Right hindlimb (tissue), 1 donor: ENCODE results near the gene APPL2.
A peak's percentile ranks its signal among the peaks of the same experiment; 100 is the strongest.

Experiments used
- DNase-seq: peaks from one replicate; pipeline ENCODE4 v3.0.0-alpha.2; 2018

Gene APPL2, protein sequence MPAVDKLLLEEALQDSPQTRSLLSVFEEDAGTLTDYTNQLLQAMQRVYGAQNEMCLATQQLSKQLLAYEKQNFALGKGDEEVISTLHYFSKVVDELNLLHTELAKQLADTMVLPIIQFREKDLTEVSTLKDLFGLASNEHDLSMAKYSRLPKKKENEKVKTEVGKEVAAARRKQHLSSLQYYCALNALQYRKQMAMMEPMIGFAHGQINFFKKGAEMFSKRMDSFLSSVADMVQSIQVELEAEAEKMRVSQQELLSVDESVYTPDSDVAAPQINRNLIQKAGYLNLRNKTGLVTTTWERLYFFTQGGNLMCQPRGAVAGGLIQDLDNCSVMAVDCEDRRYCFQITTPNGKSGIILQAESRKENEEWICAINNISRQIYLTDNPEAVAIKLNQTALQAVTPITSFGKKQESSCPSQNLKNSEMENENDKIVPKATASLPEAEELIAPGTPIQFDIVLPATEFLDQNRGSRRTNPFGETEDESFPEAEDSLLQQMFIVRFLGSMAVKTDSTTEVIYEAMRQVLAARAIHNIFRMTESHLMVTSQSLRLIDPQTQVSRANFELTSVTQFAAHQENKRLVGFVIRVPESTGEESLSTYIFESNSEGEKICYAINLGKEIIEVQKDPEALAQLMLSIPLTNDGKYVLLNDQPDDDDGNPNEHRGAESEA

GRCh38 chr12:105235732-105236476 is at the start of gene APPL2:
Gene APPL2 (minus strand): TSS chr12:105236174. CDS start chr12:105236012, 162 bp downstream.
- peak; percentile 94 for DNase-seq

GRCh38 chr12:105285378-105285777 is 49.4 kb upstream of the APPL2 start:
- DNase-seq, result no peak

DNA sequence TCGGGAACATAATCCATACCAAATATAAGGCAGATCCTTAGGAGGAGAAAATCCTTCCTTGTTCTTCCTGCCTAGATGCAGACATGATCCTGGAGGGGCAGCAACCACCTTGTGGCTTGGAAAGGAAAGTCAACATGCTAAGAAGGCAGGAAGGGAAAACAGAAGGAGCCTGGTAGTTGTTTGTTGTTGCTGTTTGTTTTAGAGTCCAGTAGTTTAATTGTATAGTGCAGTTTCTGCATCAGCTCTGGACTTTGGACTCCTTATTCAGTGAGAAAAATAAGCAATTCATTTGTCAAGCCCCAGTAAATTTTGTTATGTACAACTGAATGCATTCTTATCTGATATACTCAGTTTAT is 45.7 kb upstream of the APPL2 start:
- DNase-seq, result no peak

- DNase-seq, result no peak
Observed at GRCh38 chr12:105280966-105281693, 45.2 kb upstream of the APPL2 start.

DNA sequence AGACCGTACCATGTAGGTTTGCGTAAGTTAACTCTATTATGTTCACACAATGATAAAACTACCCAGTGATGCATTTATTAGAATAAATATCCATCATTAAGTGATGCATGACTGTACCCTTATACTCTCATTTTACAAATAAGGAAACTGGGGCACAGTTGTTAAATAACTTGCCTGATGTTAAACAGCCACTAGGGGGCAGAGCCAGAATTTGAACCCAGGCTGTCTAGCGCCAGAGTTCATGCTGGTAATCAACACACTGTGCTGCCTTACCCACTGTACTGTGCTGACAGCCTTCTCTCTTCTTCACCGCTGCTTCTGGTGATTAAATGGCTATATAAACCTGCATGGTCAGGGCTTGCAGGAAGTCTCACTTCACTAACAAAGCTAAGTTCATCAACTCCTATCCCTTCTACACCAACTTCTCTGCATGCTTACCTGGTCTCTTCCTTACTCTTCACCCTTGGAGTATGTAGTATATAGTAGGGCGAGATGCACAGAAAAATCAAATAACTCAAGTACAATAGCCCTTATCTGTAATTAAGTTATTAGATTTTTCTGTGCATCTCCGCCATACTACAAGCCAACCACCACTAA is 43.6 kb upstream of the APPL2 start:
- peak; percentile 22 for DNase-seq

GRCh38 chr12:105278043-105278697 is 42.2 kb upstream of the APPL2 start:
- DNase-seq, result no peak

DNA sequence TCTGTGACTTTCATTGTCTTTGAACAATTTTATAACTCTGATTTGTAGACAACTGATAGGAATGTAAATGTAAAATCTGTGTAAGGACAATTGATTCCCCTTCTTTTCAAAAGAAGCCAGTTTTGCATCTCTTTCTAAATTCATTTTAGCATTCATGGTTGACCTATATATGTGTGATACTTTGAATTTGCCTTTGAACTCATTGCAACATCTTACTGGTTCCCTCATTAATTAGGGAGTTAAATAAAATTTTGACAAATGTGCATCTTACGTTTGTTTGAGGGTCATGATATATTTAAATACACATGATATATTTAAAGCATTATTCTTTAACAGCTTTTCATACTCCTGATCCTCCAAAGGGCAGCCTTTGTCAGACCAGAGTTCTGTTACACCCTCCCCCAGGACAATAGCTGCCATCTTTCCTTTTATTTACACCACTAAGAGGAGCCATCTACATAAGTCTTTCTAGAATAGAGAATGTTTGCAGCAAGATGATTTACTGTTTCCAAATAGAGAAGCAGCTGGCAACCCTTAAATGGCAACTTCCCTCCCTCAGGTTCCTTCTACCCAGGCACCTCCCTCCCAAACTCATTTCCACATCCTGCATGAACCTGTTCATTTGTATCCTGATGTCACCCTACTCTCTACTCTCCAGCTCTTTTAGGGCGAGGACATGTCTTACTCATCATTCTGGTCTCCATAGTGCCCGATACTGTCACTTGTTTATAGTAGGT is 40.2 kb upstream of the APPL2 start:
- no peak for DNase-seq

DNA sequence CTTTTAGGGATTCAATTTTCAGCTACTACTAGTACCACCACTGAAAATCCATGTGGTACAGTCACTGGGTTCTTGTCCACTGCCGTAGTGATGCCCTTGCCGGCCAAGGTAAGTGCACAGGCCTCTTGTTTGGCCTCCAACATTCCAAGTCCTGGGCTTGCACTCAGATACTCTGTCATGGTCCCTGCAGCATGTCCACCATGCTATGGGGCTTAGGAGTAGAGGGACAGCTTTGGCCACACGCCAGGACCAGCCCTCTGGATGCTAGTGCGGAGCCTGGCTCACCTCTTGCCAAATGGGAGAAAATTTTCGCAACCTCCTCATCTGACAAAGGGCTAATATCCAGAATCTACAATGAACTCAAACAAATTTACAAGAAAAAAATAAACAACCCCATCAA is 38.6 kb upstream of the APPL2 start:
- DNase-seq, result no peak

GRCh38 chr12:105273601-105274000 is 37.6 kb upstream of the APPL2 start:
- no peak for DNase-seq

GRCh38 chr12:105272814-105273416 is 36.9 kb upstream of the APPL2 start:
- DNase-seq, result no peak

- DNase-seq, result no peak
Observed at GRCh38 chr12:105272152-105272551, 36.2 kb upstream of the APPL2 start.

DNA sequence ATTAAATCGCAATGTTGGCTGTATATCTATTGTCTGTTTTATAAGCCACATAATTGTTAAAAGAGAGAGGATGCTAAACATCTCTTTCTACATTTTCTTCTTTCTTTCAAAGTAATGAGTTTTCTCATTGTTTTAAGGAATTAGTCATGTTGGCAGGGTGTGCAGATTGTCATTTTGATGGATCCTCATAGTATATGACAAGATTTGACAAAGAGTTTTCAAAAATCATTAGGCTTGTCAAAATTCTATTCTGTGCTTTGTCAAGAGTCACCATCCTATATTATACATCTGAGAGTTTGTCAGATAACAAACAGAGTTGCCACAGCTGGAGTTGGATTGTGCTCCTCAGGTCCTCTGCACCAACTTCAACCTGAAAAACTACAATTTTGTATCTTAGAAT is 35.4 kb upstream of the APPL2 start:
- DNase-seq, result no peak

DNA sequence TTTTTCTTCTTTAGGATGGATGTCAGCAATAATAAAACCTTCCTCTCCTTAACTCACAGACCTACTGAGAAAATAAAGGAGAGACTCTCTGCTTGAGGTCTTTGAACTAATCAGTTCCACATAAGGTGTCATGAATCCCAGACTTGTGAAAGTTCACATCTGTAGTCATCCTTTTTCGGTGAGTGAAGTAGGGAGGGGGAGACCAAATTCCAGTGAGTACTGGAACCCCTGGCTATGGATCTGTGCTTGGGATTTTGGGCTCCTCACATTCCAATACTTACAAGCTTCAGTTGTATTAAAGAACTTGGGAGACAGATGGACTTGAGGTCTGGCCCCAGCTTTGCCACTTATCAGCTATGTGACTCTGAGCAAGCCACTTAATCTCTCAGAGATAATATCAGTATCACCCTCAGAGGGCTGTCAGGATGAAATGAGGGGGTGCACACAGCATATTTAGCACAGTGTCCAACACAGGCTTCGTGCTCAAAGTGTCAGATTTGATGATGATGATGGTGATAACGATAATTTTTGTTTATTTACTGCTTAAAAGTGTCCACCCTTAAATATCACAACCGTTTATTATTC is 34.8 kb upstream of the APPL2 start:
- DNase-seq, result no peak

DNA sequence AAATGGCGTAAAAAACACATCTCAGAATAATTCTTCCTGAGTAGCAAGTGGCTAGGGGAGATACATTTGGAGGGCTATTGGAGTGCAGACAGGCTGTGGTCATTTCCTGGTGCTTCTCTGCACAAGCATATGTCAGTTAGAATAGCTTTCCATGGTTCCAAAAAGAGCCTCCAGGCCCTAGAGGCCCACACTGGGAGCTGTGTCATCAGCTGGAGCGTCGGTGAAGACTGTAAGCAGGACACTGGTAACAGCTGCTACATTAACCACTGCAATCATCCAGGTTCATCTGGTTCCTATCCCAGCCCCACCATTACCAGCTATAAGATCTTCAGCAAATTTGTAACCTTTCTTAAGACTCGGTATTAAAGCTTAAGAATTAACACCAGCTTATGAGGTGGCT is 31.7 kb upstream of the APPL2 start:
- DNase-seq, result no peak

- no peak for DNase-seq
Observed at GRCh38 chr12:105264771-105265170, 28.8 kb upstream of the APPL2 start.

DNA sequence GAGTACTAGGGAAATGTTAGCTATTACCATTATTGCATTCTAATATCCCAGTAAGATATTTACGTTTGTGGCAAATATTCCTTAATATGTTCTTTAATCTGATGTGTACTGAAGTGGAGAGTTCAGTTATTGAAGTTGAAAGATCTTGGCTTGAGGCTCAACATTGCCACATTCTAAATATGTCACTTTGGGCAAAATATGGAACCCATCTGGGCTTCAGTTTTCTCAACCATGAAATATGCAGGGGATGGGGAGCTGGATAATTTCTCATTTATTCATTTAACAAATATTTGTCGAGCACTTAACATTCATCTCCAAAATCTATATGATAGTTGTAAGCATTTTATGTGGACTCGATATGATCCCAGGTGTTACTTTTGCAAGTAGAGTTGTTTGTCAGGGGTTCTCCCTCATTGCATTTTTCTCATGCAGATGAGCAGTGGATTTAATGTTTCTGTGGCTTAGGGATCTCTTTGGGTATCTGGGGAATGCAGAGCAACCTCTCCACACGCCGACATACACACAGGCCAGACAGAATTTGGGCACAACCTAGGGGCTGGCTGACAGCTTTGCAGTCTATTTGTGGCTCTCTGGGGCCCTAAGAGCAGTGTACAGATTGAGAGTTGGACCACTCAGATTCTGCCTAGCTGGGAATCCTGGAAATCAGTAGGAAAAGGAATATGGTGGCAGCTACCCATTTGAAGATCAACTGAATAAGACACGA is 26.6 kb upstream of the APPL2 start:
- DNase-seq, result no peak

GRCh38 chr12:105261010-105261409 is 25.0 kb upstream of the APPL2 start:
- DNase-seq, result no peak

GRCh38 chr12:105259226-105259625 is 23.3 kb upstream of the APPL2 start:
- DNase-seq, result no peak

GRCh38 chr12:105257321-105257728 is 21.4 kb upstream of the APPL2 start:
- no peak for DNase-seq

DNA sequence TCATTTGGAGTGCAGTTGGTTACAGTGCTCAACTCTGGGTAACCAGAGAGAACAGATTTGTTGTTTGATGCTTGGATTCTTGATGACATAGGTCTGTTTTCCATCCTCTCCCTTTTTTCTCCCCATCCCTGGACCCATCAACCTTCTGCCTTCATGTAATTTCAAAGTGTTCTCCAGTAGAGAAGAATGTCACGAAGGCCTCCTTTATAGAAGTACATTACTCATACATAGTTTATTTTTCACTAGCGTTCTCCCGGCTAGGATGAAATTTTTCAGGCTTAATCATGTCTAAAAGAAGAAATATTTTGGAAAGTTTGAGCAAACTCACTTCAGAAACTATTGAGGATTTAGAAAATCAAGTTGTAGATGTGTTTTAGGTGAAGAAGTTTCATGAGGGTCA is 20.9 kb upstream of the APPL2 start:
- DNase-seq, result no peak
